ENCODE data around the gene TRIM25.

DNA sequence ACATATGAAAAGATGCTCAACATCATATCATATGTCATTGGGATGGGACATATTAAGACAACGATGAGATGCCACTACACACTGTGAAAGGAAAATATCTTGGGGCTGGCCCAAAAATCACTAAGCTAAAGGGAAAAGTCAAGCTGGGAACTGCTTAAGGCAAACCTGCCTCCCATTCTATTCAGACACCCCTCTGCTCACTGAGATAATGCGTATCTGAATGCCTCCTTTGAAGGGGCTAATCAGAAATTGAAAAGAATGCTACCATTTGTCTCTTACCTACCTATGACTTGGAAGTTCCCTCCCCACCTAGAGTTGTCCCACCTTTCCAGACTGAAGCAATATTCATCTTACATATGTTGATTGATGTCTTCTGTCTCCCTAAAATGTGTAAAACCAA is 11.2 kb upstream of the TRIM25 start:
- TF ChIP-seq GFI1B (tag by site-specific recombination; IDR thresholded peaks at IDR 0.05): no peak
- TF ChIP-seq, protein P1, sequence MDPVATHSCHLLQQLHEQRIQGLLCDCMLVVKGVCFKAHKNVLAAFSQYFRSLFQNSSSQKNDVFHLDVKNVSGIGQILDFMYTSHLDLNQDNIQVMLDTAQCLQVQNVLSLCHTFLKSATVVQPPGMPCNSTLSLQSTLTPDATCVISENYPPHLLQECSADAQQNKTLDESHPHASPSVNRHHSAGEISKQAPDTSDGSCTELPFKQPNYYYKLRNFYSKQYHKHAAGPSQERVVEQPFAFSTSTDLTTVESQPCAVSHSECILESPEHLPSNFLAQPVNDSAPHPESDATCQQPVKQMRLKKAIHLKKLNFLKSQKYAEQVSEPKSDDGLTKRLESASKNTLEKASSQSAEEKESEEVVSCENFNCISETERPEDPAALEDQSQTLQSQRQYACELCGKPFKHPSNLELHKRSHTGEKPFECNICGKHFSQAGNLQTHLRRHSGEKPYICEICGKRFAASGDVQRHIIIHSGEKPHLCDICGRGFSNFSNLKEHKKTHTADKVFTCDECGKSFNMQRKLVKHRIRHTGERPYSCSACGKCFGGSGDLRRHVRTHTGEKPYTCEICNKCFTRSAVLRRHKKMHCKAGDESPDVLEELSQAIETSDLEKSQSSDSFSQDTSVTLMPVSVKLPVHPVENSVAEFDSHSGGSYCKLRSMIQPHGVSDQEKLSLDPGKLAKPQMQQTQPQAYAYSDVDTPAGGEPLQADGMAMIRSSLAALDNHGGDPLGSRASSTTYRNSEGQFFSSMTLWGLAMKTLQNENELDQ (tag by site-specific recombination; IDR thresholded peaks at IDR 0.05; ENCODE audit: low read depth): no peak
